Measurements from ENCODE around the gene KIAA1671.

Gene KIAA1671

DNA sequence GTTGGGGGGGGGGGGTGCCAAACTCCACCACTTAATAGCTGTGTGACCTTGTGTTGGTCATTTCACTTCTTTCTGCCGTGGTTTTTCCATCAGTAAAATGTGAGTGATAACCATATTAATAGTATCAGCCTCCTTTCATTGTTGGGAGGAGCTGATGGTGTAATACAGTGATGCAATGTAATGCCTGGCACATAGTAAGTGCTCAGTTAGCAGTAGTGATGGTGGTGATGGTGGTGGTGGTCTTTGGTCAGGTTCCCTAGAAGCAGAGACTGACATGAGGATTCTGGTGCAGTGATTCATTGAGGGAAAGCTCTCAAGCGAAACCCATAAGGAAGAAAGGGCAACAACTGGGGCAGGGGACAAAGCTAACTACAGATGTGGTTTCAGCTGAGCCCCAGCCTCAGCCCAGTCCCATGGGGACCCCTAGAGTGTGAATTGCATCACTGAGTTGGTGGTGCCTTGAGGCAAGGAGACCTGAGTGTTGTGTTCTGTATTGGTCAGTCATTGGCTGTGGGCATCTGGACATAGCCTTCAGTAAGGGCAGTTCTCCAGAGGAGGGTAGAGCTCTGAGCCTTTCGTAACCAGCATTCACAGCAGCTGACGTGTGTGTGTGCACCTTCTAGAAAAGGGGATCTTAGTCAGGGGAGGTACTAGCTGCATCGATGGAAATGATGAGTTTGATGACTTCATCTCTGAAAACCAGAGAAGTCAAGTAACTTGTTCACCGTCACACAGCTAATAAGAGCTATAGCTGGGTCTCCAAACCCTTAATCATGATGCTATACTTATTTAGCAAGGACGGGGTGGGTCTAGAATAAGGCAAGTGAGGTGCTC, 153.5 kb downstream of the KIAA1671 start:
- DNase-seq (ENCODE audit: low read depth): no peak
- TF ChIP-seq CTCF (IDR thresholded peaks at IDR 0.05; ENCODE audit: insufficient read depth, low read depth, low read length, missing control alignments): no peak
- H3K4me3 ChIP-seq (ENCODE audit: low read depth, low read length): no peak overlapping the region

- DNase-seq (ENCODE audit: low read depth): no peak
- no peak for TF ChIP-seq CTCF (IDR thresholded peaks at IDR 0.05; ENCODE audit: insufficient read depth, low read depth, low read length, missing control alignments)
- H3K4me3 ChIP-seq (ENCODE audit: low read depth, low read length): no peak overlapping the region
Measured at GRCh38 chr22:25109878-25110595, 157.5 kb downstream of the KIAA1671 start.

DNA sequence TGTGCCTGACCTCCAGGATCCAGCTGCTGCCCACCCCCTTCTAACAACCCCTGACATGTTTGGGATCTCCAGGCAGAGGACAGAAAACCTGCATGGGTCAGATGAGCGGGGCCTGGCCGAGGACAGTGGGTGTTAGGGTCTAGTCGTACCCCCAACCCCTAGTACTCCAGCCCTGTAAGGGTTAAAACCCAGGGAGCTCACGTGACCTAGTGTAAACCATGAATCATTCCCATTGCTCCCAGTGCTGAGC, 158.0 kb downstream of the KIAA1671 start:
- DNase-seq (ENCODE audit: low read depth): no peak
- TF ChIP-seq CTCF (IDR thresholded peaks at IDR 0.05; ENCODE audit: insufficient read depth, low read depth, low read length, missing control alignments): no peak
- no peak overlapping the region for H3K4me3 ChIP-seq (ENCODE audit: low read depth, low read length)

DNA sequence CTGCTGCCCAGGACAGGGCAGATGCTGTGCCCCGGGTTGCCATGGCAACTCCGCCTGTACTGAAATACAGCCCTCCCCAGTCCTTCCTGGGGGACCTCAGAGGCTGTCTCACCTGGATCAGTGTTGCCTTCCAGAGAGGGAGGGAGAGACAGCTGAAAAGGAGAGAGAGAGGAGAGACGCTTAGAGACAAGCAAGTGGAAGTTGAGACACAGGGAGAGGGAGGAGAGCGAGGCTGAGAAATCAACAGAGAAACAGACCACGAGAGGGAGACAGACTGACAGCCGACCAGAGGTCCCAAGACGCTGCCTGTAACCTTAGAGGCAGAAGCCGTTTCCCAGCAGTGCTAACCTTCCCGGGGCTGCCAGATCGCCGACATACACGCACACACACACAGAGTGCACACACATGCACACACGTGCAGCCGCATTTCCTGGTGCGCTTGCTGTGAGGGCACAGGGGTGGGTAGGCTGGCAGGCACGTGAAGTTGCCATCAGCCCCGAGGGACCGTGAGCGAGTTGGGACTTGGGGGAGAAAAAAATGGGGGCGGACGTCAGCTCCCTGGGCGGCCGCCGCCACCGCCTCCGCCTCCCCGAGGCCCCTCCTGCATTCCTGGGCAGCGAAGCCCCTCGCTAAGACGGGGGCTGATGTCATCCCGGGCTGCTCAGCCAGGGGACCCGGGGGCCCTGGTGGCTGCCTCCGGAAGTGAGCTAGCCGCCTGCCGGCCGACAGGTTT, 158.5 kb downstream of the KIAA1671 start:
- DNase-seq (ENCODE audit: low read depth): peak; percentile 60
- peak overlapping the region; percentile 41 for H3K4me3 ChIP-seq (ENCODE audit: low read depth, low read length)
- TF ChIP-seq CTCF (IDR thresholded peaks at IDR 0.05; ENCODE audit: insufficient read depth, low read depth, low read length, missing control alignments): peak; percentile 37

GRCh38 chr22:25111579-25112517, 159.3 kb downstream of the KIAA1671 start:
- TF ChIP-seq CTCF (IDR thresholded peaks at IDR 0.05; ENCODE audit: insufficient read depth, low read depth, low read length, missing control alignments): no peak
- H3K4me3 ChIP-seq (ENCODE audit: low read depth, low read length): peak overlapping the region; percentile 41
- no peak for DNase-seq (ENCODE audit: low read depth)

GRCh38 chr22:25112538-25113253, 160.2 kb downstream of the KIAA1671 start:
- H3K4me3 ChIP-seq (ENCODE audit: low read depth, low read length): no peak overlapping the region
- DNase-seq (ENCODE audit: low read depth): no peak
- TF ChIP-seq CTCF (IDR thresholded peaks at IDR 0.05; ENCODE audit: insufficient read depth, low read depth, low read length, missing control alignments): no peak

Measured in GM12865 (cell line).